ENCODE results near the gene TTC9B.

TTC9B gene

DNA sequence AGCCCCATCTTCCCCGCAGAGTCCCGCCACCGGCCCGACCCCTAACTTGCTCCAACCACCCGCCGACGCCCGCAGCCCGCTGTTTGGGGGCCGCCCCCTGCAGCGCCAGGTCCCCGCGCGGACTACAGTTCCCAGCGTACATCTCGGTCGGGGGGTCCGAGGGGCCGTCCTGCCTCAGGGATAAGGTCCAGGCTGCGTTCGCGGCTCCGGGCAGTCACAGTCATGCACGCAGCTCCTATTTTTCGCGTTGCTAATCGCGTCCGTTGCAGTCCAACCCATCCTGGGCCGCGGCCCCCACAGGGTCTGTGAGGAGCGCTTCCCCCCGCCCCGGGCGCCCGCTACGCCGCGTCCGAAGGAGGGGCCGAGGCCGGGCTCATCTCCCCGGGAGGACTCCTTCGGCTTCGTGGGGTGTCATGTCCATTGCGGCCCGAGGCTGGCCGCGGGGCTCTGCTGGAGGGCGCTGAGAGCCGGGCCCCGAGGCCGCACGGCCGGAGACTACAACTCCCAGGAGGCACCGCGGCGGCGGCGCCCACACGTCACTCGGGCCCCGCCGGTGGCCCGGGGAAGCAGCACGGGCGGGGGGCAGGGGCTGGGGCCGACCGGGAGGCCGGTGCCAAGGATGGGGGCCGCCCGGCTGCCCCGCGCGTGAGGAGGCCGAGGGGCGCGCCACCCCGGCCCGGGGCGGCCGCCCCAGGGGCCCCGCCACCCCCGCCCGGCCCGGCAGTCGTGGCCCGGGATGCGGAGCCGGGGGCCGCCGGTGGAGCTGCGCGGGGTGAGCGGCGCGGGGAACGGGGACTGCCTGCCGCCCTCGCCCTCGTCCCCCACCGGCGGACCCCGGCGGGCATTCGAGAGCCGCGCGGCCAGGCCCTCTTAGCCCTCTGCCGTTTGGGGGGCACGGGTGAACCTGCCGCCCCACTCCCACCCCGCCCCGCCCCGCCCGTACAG, 27.0 kb downstream of the TTC9B start, which contains the start of gene MAP3K10:
TSS of gene MAP3K10 (plus strand) at position 536 of the 945 bp plus-strand sequence. CDS start 606 bp downstream, outside the sequence.
- peak; percentile 81 for DNase-seq
- H3K9me3 Mint-ChIP-seq = no peaks in the 10 kb centered on the region
- H3K4me3 Mint-ChIP-seq = peak within 1 kb of the TSS; percentile 85
- H3K36me3 Mint-ChIP-seq (ENCODE audit: low read depth) = no peaks in the 10 kb centered on the region
- peaks cover 15% of the 10 kb centered on the region for H3K4me1 Mint-ChIP-seq
- TF ChIP-seq CTCF (IDR thresholded peaks at IDR 0.05) = no peak
- no peak within 1 kb of the TSS for H3K27ac Mint-ChIP-seq
- peaks cover 33% of the 10 kb centered on the region for H3K27me3 Mint-ChIP-seq (ENCODE audit: low read depth, poor library complexity)

GRCh38 chr19:40184273-40184672, 33.9 kb downstream of the TTC9B start:
- Mint-ChIP-seq H3K9me3 (no peaks in the 10 kb centered on the region), H3K36me3 (ENCODE audit: low read depth) (no peaks in the 10 kb centered on the region), H3K27me3 (ENCODE audit: low read depth, poor library complexity) (peaks cover 49% of the 10 kb centered on the region), H3K27ac (no peak overlapping the region), H3K4me1 (no peaks in the 10 kb centered on the region), H3K4me3 (no peak overlapping the region)
- no peak for DNase-seq
- no peak for TF ChIP-seq CTCF (IDR thresholded peaks at IDR 0.05)

- Mint-ChIP-seq H3K27ac (no peak overlapping the region), H3K9me3 (peaks cover 7% of the 10 kb centered on the region), H3K27me3 (ENCODE audit: low read depth, poor library complexity) (peaks cover 34% of the 10 kb centered on the region), H3K4me1 (no peaks in the 10 kb centered on the region), H3K36me3 (ENCODE audit: low read depth) (no peaks in the 10 kb centered on the region), H3K4me3 (no peak overlapping the region)
- no peak for TF ChIP-seq CTCF (IDR thresholded peaks at IDR 0.05)
- DNase-seq = no peak
Observed at GRCh38 chr19:40178756-40179155, 39.4 kb downstream of the TTC9B start.

GRCh38 chr19:40177286-40178070, 40.7 kb downstream of the TTC9B start:
- Mint-ChIP-seq H3K27ac (no peak overlapping the region), H3K4me1 (no peaks in the 10 kb centered on the region), H3K4me3 (no peak overlapping the region), H3K9me3 (peaks cover 7% of the 10 kb centered on the region), H3K36me3 (ENCODE audit: low read depth) (no peaks in the 10 kb centered on the region), H3K27me3 (ENCODE audit: low read depth, poor library complexity) (peaks cover 35% of the 10 kb centered on the region)
- no peak for DNase-seq
- no peak for TF ChIP-seq CTCF (IDR thresholded peaks at IDR 0.05)

- Mint-ChIP-seq H3K36me3 (ENCODE audit: low read depth) (no peaks in the 10 kb centered on the region), H3K27me3 (ENCODE audit: low read depth, poor library complexity) (peaks cover 34% of the 10 kb centered on the region), H3K27ac (no peak overlapping the region), H3K9me3 (peaks cover 7% of the 10 kb centered on the region), H3K4me1 (peaks cover 6% of the 10 kb centered on the region), H3K4me3 (no peak overlapping the region)
- DNase-seq = no peak
- TF ChIP-seq CTCF (IDR thresholded peaks at IDR 0.05) = no peak
Observed at GRCh38 chr19:40175820-40176219, 42.4 kb downstream of the TTC9B start.

Measured in nephron progenitor cell (in vitro differentiated cells).